Endothelial cell of umbilical vein (primary cell): ENCODE measurements around the gene RAP1GAP2.

Experiments used
- JUN ChIP-seq: IDR thresholded peaks from 2 replicates; pipeline ENCODE4 v1.6.1; 2011; ENCODE audit warnings: borderline replicate concordance, low read depth; ENCODE audit not compliant: insufficient read length, insufficient read depth
- MAX ChIP-seq: IDR thresholded peaks from 2 replicates; pipeline ENCODE4 v1.6.1; 2011; ENCODE audit not compliant: insufficient read depth, insufficient read length
- MYC ChIP-seq: IDR thresholded peaks from one replicate; pipeline ENCODE4 v1.6.1; 2011; ENCODE audit warnings: mild to moderate bottlenecking, low read depth, low read length
- POLR2A ChIP-seq: IDR thresholded peaks from 2 replicates; pipeline ENCODE4 v1.6.1; 2012; ENCODE audit warnings: low read depth, mild to moderate bottlenecking, control low read depth, low read length
- POLR2AphosphoS5 ChIP-seq: IDR thresholded peaks from 2 replicates; pipeline ENCODE4 v1.6.1; 2012; ENCODE audit warnings: low read depth, mild to moderate bottlenecking, control low read depth, low read length, moderate library complexity; ENCODE audit not compliant: insufficient read depth
- TF ChIP-seq, protein P1 (sequence below), 2 donors: IDR thresholded peaks; 1 replicate in 1 of 2; 2 replicates in 1 of 2; pipeline ENCODE4 v1.5.1; 2011; ENCODE audit warnings: low read length in 2 of 2, mild to moderate bottlenecking in 2 of 2, moderate library complexity in 2 of 2, control low read depth in 1 of 2, inconsistent platforms in 1 of 2, low read depth in 1 of 2; ENCODE audit not compliant: insufficient read depth in 1 of 2; ENCODE audit errors: extremely low read depth in 1 of 2

- TF ChIP-seq, protein P1, sequence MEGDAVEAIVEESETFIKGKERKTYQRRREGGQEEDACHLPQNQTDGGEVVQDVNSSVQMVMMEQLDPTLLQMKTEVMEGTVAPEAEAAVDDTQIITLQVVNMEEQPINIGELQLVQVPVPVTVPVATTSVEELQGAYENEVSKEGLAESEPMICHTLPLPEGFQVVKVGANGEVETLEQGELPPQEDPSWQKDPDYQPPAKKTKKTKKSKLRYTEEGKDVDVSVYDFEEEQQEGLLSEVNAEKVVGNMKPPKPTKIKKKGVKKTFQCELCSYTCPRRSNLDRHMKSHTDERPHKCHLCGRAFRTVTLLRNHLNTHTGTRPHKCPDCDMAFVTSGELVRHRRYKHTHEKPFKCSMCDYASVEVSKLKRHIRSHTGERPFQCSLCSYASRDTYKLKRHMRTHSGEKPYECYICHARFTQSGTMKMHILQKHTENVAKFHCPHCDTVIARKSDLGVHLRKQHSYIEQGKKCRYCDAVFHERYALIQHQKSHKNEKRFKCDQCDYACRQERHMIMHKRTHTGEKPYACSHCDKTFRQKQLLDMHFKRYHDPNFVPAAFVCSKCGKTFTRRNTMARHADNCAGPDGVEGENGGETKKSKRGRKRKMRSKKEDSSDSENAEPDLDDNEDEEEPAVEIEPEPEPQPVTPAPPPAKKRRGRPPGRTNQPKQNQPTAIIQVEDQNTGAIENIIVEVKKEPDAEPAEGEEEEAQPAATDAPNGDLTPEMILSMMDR (IDR thresholded peaks at IDR 0.05; ENCODE audit: extremely low read depth in 1 of 2, insufficient read depth in 1 of 2, low read depth in 1 of 2, low read length in 2 of 2), result no peak
- TF ChIP-seq MYC (no peak), POLR2AphosphoS5 (peak; percentile 74), POLR2A (peak; percentile 42), JUN (peak; percentile 92), MAX (no peak)
Measured at GRCh38 chr17:3030096-3030495, 233.9 kb downstream of the RAP1GAP2 start.
